GM21529 (cell line): ENCODE results near the gene NLGN1.
"Not testable (repeated sequence)": the region's sequence is repeated elsewhere in the genome, so short reads cannot be mapped to it uniquely, and the experiment has no call there.

Experiments used
- ATAC-seq: cut with Tn5 transposase; IDR thresholded peaks from one replicate; pipeline ENCODE4 v1.9.1; 2021; ENCODE audit not compliant: unreplicated experiment

The NLGN1 gene

GRCh38 chr3:173553635-173554280 is 156.2 kb downstream of the NLGN1 start:
- no peak for ATAC-seq

- ATAC-seq: no peak
Observed at GRCh38 chr3:173556546-173556945, 159.0 kb downstream of the NLGN1 start.

- ATAC-seq: no peak
Observed at GRCh38 chr3:173567997-173568396, 170.5 kb downstream of the NLGN1 start.

- no peak for ATAC-seq
Observed at GRCh38 chr3:173568623-173569022, 171.1 kb downstream of the NLGN1 start.

- ATAC-seq: no peak
Observed at GRCh38 chr3:173583496-173583895, 186.0 kb downstream of the NLGN1 start.

GRCh38 chr3:173584093-173584837 is 186.7 kb downstream of the NLGN1 start:
- ATAC-seq: no peak

GRCh38 chr3:173584838-173585831 is 187.6 kb downstream of the NLGN1 start:
- ATAC-seq: no peak

- ATAC-seq: no peak
Observed at GRCh38 chr3:173586166-173586565, 188.6 kb downstream of the NLGN1 start.

GRCh38 chr3:173587055-173587454 is 189.5 kb downstream of the NLGN1 start:
- no peak for ATAC-seq

GRCh38 chr3:173588556-173588955 is 191.0 kb downstream of the NLGN1 start:
- no peak for ATAC-seq

- ATAC-seq: no peak
Observed at GRCh38 chr3:173589116-173589515, 191.6 kb downstream of the NLGN1 start.

GRCh38 chr3:173591401-173591800 is 193.9 kb downstream of the NLGN1 start:
- ATAC-seq: no peak

- ATAC-seq: not testable (repeated sequence)
Observed at GRCh38 chr3:173594881-173595280, 197.3 kb downstream of the NLGN1 start.

GRCh38 chr3:173599673-173600072 is 202.1 kb downstream of the NLGN1 start:
- ATAC-seq: no peak

GRCh38 chr3:173614522-173614921 is 217.0 kb downstream of the NLGN1 start:
- no peak for ATAC-seq

- no peak for ATAC-seq
Observed at GRCh38 chr3:173615661-173616060, 218.1 kb downstream of the NLGN1 start.

GRCh38 chr3:173617490-173617889 is 219.9 kb downstream of the NLGN1 start:
- no peak for ATAC-seq

GRCh38 chr3:173618148-173618547 is 220.6 kb downstream of the NLGN1 start:
- ATAC-seq: no peak

GRCh38 chr3:173618703-173619102 is 221.2 kb downstream of the NLGN1 start:
- no peak for ATAC-seq

GRCh38 chr3:173622166-173622565 is 224.6 kb downstream of the NLGN1 start:
- no peak for ATAC-seq

GRCh38 chr3:173624086-173624485 is 226.5 kb downstream of the NLGN1 start:
- no peak for ATAC-seq
